Small intestine (tissue), 4 donors: ENCODE measurements around the gene PRDX1. TPM values are rescaled to one million over a fixed set of nuclear protein-coding genes. Genes with fewer than 3 reads are reported as not detected.

Experiments
- polyA plus RNA-seq, 4 donors: library from polyadenylated mRNA; stranded (reverse) in 3 of 4; unstranded in 1 of 4; fragments of 200-250 nt in 3 of 4; fragments of 120-200 nt in 1 of 4; gene quantifications; one replicate each; pipeline versions ENCODE4 v1.2.1 to v1.2.3, GENCODE V29; 2013
- donor health status: healthy with polysubstance abuse.
- donor health status: Bipolar disorder and iron deficiency.
- donor health status: healthy.

The PRDX1 gene
- polyA plus RNA-seq, 4 donors: 222 to 1,200 (median 780) TPM

Other genes with a start within 250 kb of the PRDX1 start
- 10 to 100 TPM in 1 of 4 donors, 1 to 10 TPM in 3; 1.1 to 10.7 (median 4.1) TPM for gene HPDL, start 195.0 kb downstream of the PRDX1 start, polyA plus RNA-seq
- gene TOE1, start 181.7 kb downstream of the PRDX1 start, polyA plus RNA-seq: 10 to 100 TPM in 3 of 4 donors, 1 to 10 TPM in 1; 9.6 to 18.4 (median 13.8) TPM
- gene MUTYH, start 181.4 kb downstream of the PRDX1 start, polyA plus RNA-seq: 10 to 100 TPM; 17.1 to 37.6 (median 35.8) TPM
- 10 to 100 TPM in 3 of 4 donors, 1 to 10 TPM in 1; 5.5 to 22.1 (median 12.6) TPM for gene TESK2, start 30.7 kb downstream of the PRDX1 start, polyA plus RNA-seq
- gene CCDC163, start 21.8 kb downstream of the PRDX1 start, polyA plus RNA-seq: 1 to 10 TPM in 3 of 4 donors, under 1 TPM in 1; 0.67 to 4.8 (median 1.8) TPM
- gene MMACHC, start 21.6 kb downstream of the PRDX1 start, polyA plus RNA-seq: 1 to 10 TPM; 1.3 to 8.8 (median 4.5) TPM
- gene AKR1A1, start 28.9 kb upstream of the PRDX1 start, polyA plus RNA-seq: 100 to 1,000 TPM; 241 to 636 (median 313) TPM
- 100 to 1,000 TPM in 2 of 4 donors, 10 to 100 TPM in 2; 46.3 to 149 (median 96.9) TPM for gene NASP, start 62.2 kb upstream of the PRDX1 start, polyA plus RNA-seq
- gene CCDC17, start 102.2 kb upstream of the PRDX1 start, polyA plus RNA-seq: 1 to 10 TPM in 3 of 4 donors, under 1 TPM in 1; 0.66 to 8.3 (median 3.3) TPM
- gene GPBP1L1, start 164.6 kb upstream of the PRDX1 start, polyA plus RNA-seq: 100 to 1,000 TPM in 1 of 4 donors, 10 to 100 TPM in 3; 74.2 to 112 (median 95.5) TPM
- 10 to 100 TPM; 13.2 to 48.7 (median 19.5) TPM for gene TMEM69, start 166.3 kb upstream of the PRDX1 start, polyA plus RNA-seq
- 10 to 100 TPM in 1 of 4 donors, 1 to 10 TPM in 3; 4.2 to 21.1 (median 7.5) TPM for gene IPP, start 228.8 kb upstream of the PRDX1 start, polyA plus RNA-seq